ENCODE results near the gene RPL3. TPM values are rescaled to one million over a fixed set of nuclear protein-coding genes. Genes with fewer than 3 reads are reported as not detected.

The RPL3 gene
- total RNA-seq, 4 donors from 2014 or later: 2,537 to 3,396 (median 3,080) TPM

GRCh38 chr22:39302431-39302960 lies 16.9 kb downstream of the RPL3 start:
- no peak for TF ChIP-seq POLR2A (IDR thresholded peaks at IDR 0.05)
- no peak for TF ChIP-seq CTCF (IDR thresholded peaks at IDR 0.05)
- TF ChIP-seq EP300 (IDR thresholded peaks at IDR 0.05): no peak
- no peak for TF ChIP-seq POLR2AphosphoS5 (IDR thresholded peaks at IDR 0.05)
- H3K27me3 ChIP-seq: no peaks in the 10 kb centered on the region
- DNase-seq (ENCODE audit: low spot score in 2 of 2): no peak
- no peaks in the 10 kb centered on the region for H3K36me3 ChIP-seq
- no peak overlapping the region for H3K4me3 ChIP-seq
- H3K27ac ChIP-seq: no peak overlapping the region
- H3K9me3 ChIP-seq: no peaks in the 10 kb centered on the region
- 97% methylated on average over 2 of the region's 2 CpGs for WGBS
- H3K4me1 ChIP-seq: peaks cover 27% of the 10 kb centered on the region

GRCh38 chr22:39301926-39302325 lies 17.5 kb downstream of the RPL3 start:
- H3K36me3 ChIP-seq: no peaks in the 10 kb centered on the region
- peaks cover 33% of the 10 kb centered on the region for H3K4me1 ChIP-seq
- TF ChIP-seq POLR2A (IDR thresholded peaks at IDR 0.05) (no peak), POLR2AphosphoS5 (IDR thresholded peaks at IDR 0.05) (no peak), EP300 (IDR thresholded peaks at IDR 0.05) (no peak)
- no peak overlapping the region for H3K27ac ChIP-seq
- DNase-seq (ENCODE audit: low spot score in 2 of 2): no peak
- WGBS: 57% methylated on average over 7 of the region's 7 CpGs
- H3K27me3 ChIP-seq: no peaks in the 10 kb centered on the region
- no peak overlapping the region for H3K4me3 ChIP-seq
- H3K9me3 ChIP-seq: no peaks in the 10 kb centered on the region

GRCh38 chr22:39301108-39301507 lies 18.3 kb downstream of the RPL3 start:
- no peaks in the 10 kb centered on the region for H3K27me3 ChIP-seq
- WGBS: 75% methylated on average over 9 of the region's 9 CpGs
- DNase-seq (ENCODE audit: low spot score in 2 of 2): no peak
- no peak overlapping the region for H3K4me3 ChIP-seq
- H3K27ac ChIP-seq: no peak overlapping the region
- H3K4me1 ChIP-seq: peaks cover 38% of the 10 kb centered on the region
- TF ChIP-seq CTCF (IDR thresholded peaks at IDR 0.05) (no peak), POLR2A (IDR thresholded peaks at IDR 0.05) (no peak), EP300 (IDR thresholded peaks at IDR 0.05) (no peak), POLR2AphosphoS5 (IDR thresholded peaks at IDR 0.05) (no peak)
- no peaks in the 10 kb centered on the region for H3K36me3 ChIP-seq
- H3K9me3 ChIP-seq: no peaks in the 10 kb centered on the region

- Histone ChIP-seq H3K27ac (peak overlapping the region; percentile 43), H3K9me3 (no peaks in the 10 kb centered on the region), H3K4me1 (peaks cover 38% of the 10 kb centered on the region), H3K27me3 (no peaks in the 10 kb centered on the region), H3K4me3 (peak overlapping the region; percentile 6), H3K36me3 (no peaks in the 10 kb centered on the region)
- DNase-seq (ENCODE audit: low spot score in 2 of 2): no peak
- WGBS: 32% methylated on average over 12 of the region's 19 CpGs
- TF ChIP-seq CTCF (IDR thresholded peaks at IDR 0.05) (no peak), POLR2A (IDR thresholded peaks at IDR 0.05) (no peak), POLR2AphosphoS5 (IDR thresholded peaks at IDR 0.05) (no peak), EP300 (IDR thresholded peaks at IDR 0.05) (no peak)
Measured at GRCh38 chr22:39300186-39300830, 19.1 kb downstream of the RPL3 start.

GRCh38 chr22:39299829-39300178 lies 19.6 kb downstream of the RPL3 start:
- Histone ChIP-seq H3K9me3 (no peaks in the 10 kb centered on the region), H3K27me3 (no peaks in the 10 kb centered on the region), H3K4me1 (peaks cover 38% of the 10 kb centered on the region), H3K4me3 (peak overlapping the region; percentile 6), H3K27ac (peak overlapping the region; percentile 43), H3K36me3 (no peaks in the 10 kb centered on the region)
- TF ChIP-seq POLR2A (IDR thresholded peaks at IDR 0.05) (no peak), POLR2AphosphoS5 (IDR thresholded peaks at IDR 0.05) (no peak), EP300 (IDR thresholded peaks at IDR 0.05) (no peak), CTCF (IDR thresholded peaks at IDR 0.05) (no peak)
- no peak for DNase-seq (ENCODE audit: low spot score in 2 of 2)
- WGBS: 63% methylated on average over 6 of the region's 6 CpGs
